ENCODE data around the gene AVEN.
"Not testable (repeated sequence)": the region's sequence is repeated elsewhere in the genome, so short reads cannot be mapped to it uniquely, and the experiment has no call there.

Gene AVEN

GRCh38 chr15:34018738-34019137 is 20.3 kb downstream of the AVEN start:
- not testable (repeated sequence) for H2AK5ac ChIP-seq (ENCODE audit: low read length); H3K9ac ChIP-seq (ENCODE audit: low read length); H3K4me3 ChIP-seq (ENCODE audit: low read depth, low read length); H2AFZ ChIP-seq (ENCODE audit: insufficient read depth, low read length, poor library complexity); H3K79me1 ChIP-seq (ENCODE audit: low read length); H4K12ac ChIP-seq (ENCODE audit: low read depth, low read length); H2BK5ac ChIP-seq (ENCODE audit: low read depth, low read length, poor library complexity); H2BK12ac ChIP-seq (ENCODE audit: low read length); H3K9me3 ChIP-seq (ENCODE audit: insufficient read depth, low read depth, low read length); H3K14ac ChIP-seq (ENCODE audit: low read length); H4K8ac ChIP-seq (ENCODE audit: low read depth, low read length); H4K91ac ChIP-seq (ENCODE audit: low read depth, low read length); H3K4me2 ChIP-seq (ENCODE audit: low read length); DNase-seq; H2BK120ac ChIP-seq (ENCODE audit: insufficient read depth, low read length, poor library complexity); H3K23ac ChIP-seq (ENCODE audit: low read length); H3K18ac ChIP-seq (ENCODE audit: low read length); H3K79me2 ChIP-seq (ENCODE audit: control insufficient read depth, insufficient read depth, low read length, poor library complexity); H3K36me3 ChIP-seq (ENCODE audit: control insufficient read depth in 1 of 2, insufficient read depth in 2 of 2, low read length in 2 of 2); H3K4me1 ChIP-seq (ENCODE audit: control insufficient read depth in 1 of 2, insufficient read depth in 2 of 2, low read length in 2 of 2); H3K27ac ChIP-seq (ENCODE audit: low read depth, low read length); H3K27me3 ChIP-seq (ENCODE audit: insufficient read depth, low read length); H3K4ac ChIP-seq (ENCODE audit: low read depth, low read length)
- no CpG with 5 or more reads among the region's 2 CpGs for WGBS (ENCODE audit: extremely low coverage, insufficient coverage, insufficient read length)

GRCh38 chr15:34018021-34018645 is 20.9 kb downstream of the AVEN start:
- H3K4me3 ChIP-seq (ENCODE audit: low read depth, low read length), result no peak overlapping the region
- H2BK5ac ChIP-seq (ENCODE audit: low read depth, low read length, poor library complexity), result no peak overlapping the region
- H2BK12ac ChIP-seq (ENCODE audit: low read length), result no peak overlapping the region
- no CpG with 5 or more reads among the region's 16 CpGs for WGBS (ENCODE audit: extremely low coverage, insufficient coverage, insufficient read length)
- no peaks in the 10 kb centered on the region for H3K79me2 ChIP-seq (ENCODE audit: control insufficient read depth, insufficient read depth, low read length, poor library complexity)
- no peak for DNase-seq
- H3K79me1 ChIP-seq (ENCODE audit: low read length), result no peaks in the 10 kb centered on the region
- no peak overlapping the region for H2AK5ac ChIP-seq (ENCODE audit: low read length)
- H4K12ac ChIP-seq (ENCODE audit: low read depth, low read length), result no peak overlapping the region
- H3K23ac ChIP-seq (ENCODE audit: low read length), result no peak overlapping the region
- no peak overlapping the region for H3K4ac ChIP-seq (ENCODE audit: low read depth, low read length)
- H4K91ac ChIP-seq (ENCODE audit: low read depth, low read length), result no peak overlapping the region
- no peak overlapping the region for H2BK120ac ChIP-seq (ENCODE audit: insufficient read depth, low read length, poor library complexity)
- H3K14ac ChIP-seq (ENCODE audit: low read length), result no peak overlapping the region
- H3K27ac ChIP-seq (ENCODE audit: low read depth, low read length), result no peak overlapping the region
- H4K8ac ChIP-seq (ENCODE audit: low read depth, low read length), result no peak overlapping the region
- H3K18ac ChIP-seq (ENCODE audit: low read length), result no peak overlapping the region
- no peaks in the 10 kb centered on the region for H3K9me3 ChIP-seq (ENCODE audit: insufficient read depth, low read depth, low read length)
- H3K4me2 ChIP-seq (ENCODE audit: low read length), result no peak overlapping the region
- H3K36me3 ChIP-seq (ENCODE audit: control insufficient read depth in 1 of 2, insufficient read depth in 2 of 2, low read length in 2 of 2), result no peaks in the 10 kb centered on the region
- peaks cover 0 to 2% of the 10 kb centered on the region in 2 experiments for H3K4me1 ChIP-seq (ENCODE audit: control insufficient read depth in 1 of 2, insufficient read depth in 2 of 2, low read length in 2 of 2)
- H3K27me3 ChIP-seq (ENCODE audit: insufficient read depth, low read length), result no peaks in the 10 kb centered on the region
- H3K9ac ChIP-seq (ENCODE audit: low read length), result no peak overlapping the region
- H2AFZ ChIP-seq (ENCODE audit: insufficient read depth, low read length, poor library complexity), result no peak overlapping the region

GRCh38 chr15:34014556-34014955 is 24.4 kb downstream of the AVEN start:
- Histone ChIP-seq H3K14ac (ENCODE audit: low read length) (no peak overlapping the region), H2AK5ac (ENCODE audit: low read length) (no peak overlapping the region), H3K4me3 (ENCODE audit: low read depth, low read length) (no peak overlapping the region), H3K9me3 (ENCODE audit: insufficient read depth, low read depth, low read length) (no peaks in the 10 kb centered on the region), H4K8ac (ENCODE audit: low read depth, low read length) (no peak overlapping the region), H3K79me1 (ENCODE audit: low read length) (no peaks in the 10 kb centered on the region), H3K18ac (ENCODE audit: low read length) (no peak overlapping the region), H3K36me3 (ENCODE audit: control insufficient read depth in 1 of 2, insufficient read depth in 2 of 2, low read length in 2 of 2) (no peaks in the 10 kb centered on the region), H2BK5ac (ENCODE audit: low read depth, low read length, poor library complexity) (no peak overlapping the region), H4K91ac (ENCODE audit: low read depth, low read length) (no peak overlapping the region), H3K79me2 (ENCODE audit: control insufficient read depth, insufficient read depth, low read length, poor library complexity) (no peaks in the 10 kb centered on the region), H3K4me2 (ENCODE audit: low read length) (no peak overlapping the region), H2BK120ac (ENCODE audit: insufficient read depth, low read length, poor library complexity) (no peak overlapping the region), H3K4me1 (ENCODE audit: control insufficient read depth in 1 of 2, insufficient read depth in 2 of 2, low read length in 2 of 2) (peaks cover 0 to 2% of the 10 kb centered on the region in 2 experiments), H3K27ac (ENCODE audit: low read depth, low read length) (no peak overlapping the region), H3K9ac (ENCODE audit: low read length) (no peak overlapping the region), H2AFZ (ENCODE audit: insufficient read depth, low read length, poor library complexity) (no peak overlapping the region), H4K12ac (ENCODE audit: low read depth, low read length) (no peak overlapping the region), H3K4ac (ENCODE audit: low read depth, low read length) (no peak overlapping the region), H3K23ac (ENCODE audit: low read length) (no peak overlapping the region), H3K27me3 (ENCODE audit: insufficient read depth, low read length) (no peaks in the 10 kb centered on the region), H2BK12ac (ENCODE audit: low read length) (no peak overlapping the region)
- DNase-seq, result no peak
- WGBS (ENCODE audit: extremely low coverage, insufficient coverage, insufficient read length), result no CpG with 5 or more reads among the region's 2 CpGs

- H3K14ac ChIP-seq (ENCODE audit: low read length), result no peak overlapping the region
- H3K18ac ChIP-seq (ENCODE audit: low read length), result no peak overlapping the region
- WGBS (ENCODE audit: extremely low coverage, insufficient coverage, insufficient read length), result no CpG with 5 or more reads among the region's 9 CpGs
- no peak overlapping the region for H2BK5ac ChIP-seq (ENCODE audit: low read depth, low read length, poor library complexity)
- no peaks in the 10 kb centered on the region for H3K36me3 ChIP-seq (ENCODE audit: control insufficient read depth in 1 of 2, insufficient read depth in 2 of 2, low read length in 2 of 2)
- no peak overlapping the region for H4K8ac ChIP-seq (ENCODE audit: low read depth, low read length)
- no peak overlapping the region for H3K4me2 ChIP-seq (ENCODE audit: low read length)
- no peaks in the 10 kb centered on the region for H3K27me3 ChIP-seq (ENCODE audit: insufficient read depth, low read length)
- no peak overlapping the region for H2BK120ac ChIP-seq (ENCODE audit: insufficient read depth, low read length, poor library complexity)
- no peak overlapping the region for H3K27ac ChIP-seq (ENCODE audit: low read depth, low read length)
- no peak for DNase-seq
- H3K9me3 ChIP-seq (ENCODE audit: insufficient read depth, low read depth, low read length), result no peaks in the 10 kb centered on the region
- H3K23ac ChIP-seq (ENCODE audit: low read length), result no peak overlapping the region
- no peak overlapping the region for H3K4me3 ChIP-seq (ENCODE audit: low read depth, low read length)
- H2BK12ac ChIP-seq (ENCODE audit: low read length), result no peak overlapping the region
- H3K4ac ChIP-seq (ENCODE audit: low read depth, low read length), result no peak overlapping the region
- peaks cover 0 to 2% of the 10 kb centered on the region in 2 experiments for H3K4me1 ChIP-seq (ENCODE audit: control insufficient read depth in 1 of 2, insufficient read depth in 2 of 2, low read length in 2 of 2)
- no peak overlapping the region for H3K9ac ChIP-seq (ENCODE audit: low read length)
- peak overlapping the region; percentile 10 for H4K91ac ChIP-seq (ENCODE audit: low read depth, low read length)
- H2AK5ac ChIP-seq (ENCODE audit: low read length), result no peak overlapping the region
- no peaks in the 10 kb centered on the region for H3K79me2 ChIP-seq (ENCODE audit: control insufficient read depth, insufficient read depth, low read length, poor library complexity)
- no peak overlapping the region for H4K12ac ChIP-seq (ENCODE audit: low read depth, low read length)
- no peak overlapping the region for H2AFZ ChIP-seq (ENCODE audit: insufficient read depth, low read length, poor library complexity)
- H3K79me1 ChIP-seq (ENCODE audit: low read length), result no peaks in the 10 kb centered on the region
Observed at GRCh38 chr15:34013746-34014145, 25.3 kb downstream of the AVEN start.
